Parathyroid adenoma (tissue), 2 donors: ENCODE data around the gene KIF26B.

ENCODE experiments used
- H2AFZ ChIP-seq: fragments of 300-600 bp; sonication (generic); one replicate; pipeline ENCODE4 v1.7.0; 2017; ENCODE audit warnings: antibody characterized with exemption, mild to moderate bottlenecking
- H3K27ac ChIP-seq: fragments of 300-600 bp; sonication (generic); one replicate; pipeline ENCODE4 v1.7.0; 2017
- H3K27me3 ChIP-seq: fragments of 300-600 bp; sonication (generic); one replicate; pipeline ENCODE4 v1.7.0; 2017; ENCODE audit warnings: low read length; ENCODE audit not compliant: control insufficient read depth, insufficient read depth
- H3K36me3 ChIP-seq: fragments of 300-600 bp; sonication (generic); one replicate; pipeline ENCODE4 v1.7.0; 2017; ENCODE audit warnings: low read length; ENCODE audit not compliant: control insufficient read depth, insufficient read depth
- H3K4me1 ChIP-seq: fragments of 300-600 bp; sonication (generic); one replicate; pipeline ENCODE4 v1.7.0; 2017; ENCODE audit warnings: control low read depth
- H3K4me2 ChIP-seq: fragments of 300-600 bp; sonication (generic); one replicate; pipeline ENCODE4 v1.7.0; 2017; ENCODE audit warnings: low read length
- H3K4me3 ChIP-seq: fragments of 300-600 bp; sonication (generic); one replicate; pipeline ENCODE4 v1.7.0; 2017; ENCODE audit warnings: low read depth, low read length
- H3K79me2 ChIP-seq: fragments of 300-600 bp; sonication (generic); one replicate; pipeline ENCODE4 v1.7.0; 2017; ENCODE audit warnings: control low read depth
- H3K9ac ChIP-seq: fragments of 300-600 bp; sonication (generic); one replicate; pipeline ENCODE4 v1.7.0; 2017; ENCODE audit warnings: mild to moderate bottlenecking
- H3K9me3 ChIP-seq: fragments of 300-600 bp; sonication (generic); one replicate; pipeline ENCODE4 v1.7.0; 2017; ENCODE audit warnings: low read length; ENCODE audit not compliant: control insufficient read depth
- CTCF ChIP-seq: fragments of 300-600 bp; sonication (generic); IDR thresholded peaks from one replicate; pipeline ENCODE4 v1.7.0; 2017; ENCODE audit warnings: antibody characterized with exemption, mild to moderate bottlenecking
- donor health status: primary hyperparathyroidism.

KIF26B gene

GRCh38 chr1:245453541-245453940, 298.8 kb downstream of the KIF26B start:
- TF ChIP-seq CTCF: no peak
- H3K9me3 ChIP-seq: no peaks in the 10 kb centered on the region

DNA sequence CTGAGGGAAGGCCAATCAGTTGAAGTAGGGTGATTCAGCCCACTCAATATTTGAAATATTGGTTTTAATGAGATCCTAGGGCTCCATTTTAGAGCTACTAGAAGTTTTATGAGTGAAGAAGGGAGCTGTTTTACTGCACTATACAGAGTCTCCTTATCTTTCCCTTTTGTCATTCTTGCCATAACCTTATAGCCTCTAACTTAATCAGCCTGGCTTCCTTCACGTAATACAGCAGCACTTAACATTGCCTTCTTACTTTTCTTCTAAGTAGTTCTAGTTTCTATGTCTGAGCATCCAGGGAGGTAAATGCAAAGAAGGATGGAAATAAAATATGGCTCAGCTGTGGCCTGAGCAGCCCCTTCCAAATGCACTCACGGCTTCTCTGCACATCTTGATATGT, 299.3 kb downstream of the KIF26B start:
- Histone ChIP-seq H3K79me2 (no peaks in the 10 kb centered on the region), H3K27ac (no peak overlapping the region), H3K9me3 (no peaks in the 10 kb centered on the region), H3K4me3 (no peak overlapping the region), H3K36me3 (no peaks in the 10 kb centered on the region), H3K4me1 (no peaks in the 10 kb centered on the region), H2AFZ (no peak overlapping the region), H3K27me3 (no peaks in the 10 kb centered on the region), H3K4me2 (no peak overlapping the region), H3K9ac (no peak overlapping the region)
- TF ChIP-seq CTCF: no peak

More at GRCh38 chr1:245453541-245453940, 298.8 kb downstream of the KIF26B start:
- Histone ChIP-seq H3K27me3 (no peaks in the 10 kb centered on the region), H3K9ac (no peak overlapping the region), H3K4me1 (no peaks in the 10 kb centered on the region), H3K36me3 (no peaks in the 10 kb centered on the region), H3K79me2 (no peaks in the 10 kb centered on the region), H3K27ac (no peak overlapping the region), H2AFZ (no peak overlapping the region), H3K4me2 (no peak overlapping the region), H3K4me3 (no peak overlapping the region)

DNA sequence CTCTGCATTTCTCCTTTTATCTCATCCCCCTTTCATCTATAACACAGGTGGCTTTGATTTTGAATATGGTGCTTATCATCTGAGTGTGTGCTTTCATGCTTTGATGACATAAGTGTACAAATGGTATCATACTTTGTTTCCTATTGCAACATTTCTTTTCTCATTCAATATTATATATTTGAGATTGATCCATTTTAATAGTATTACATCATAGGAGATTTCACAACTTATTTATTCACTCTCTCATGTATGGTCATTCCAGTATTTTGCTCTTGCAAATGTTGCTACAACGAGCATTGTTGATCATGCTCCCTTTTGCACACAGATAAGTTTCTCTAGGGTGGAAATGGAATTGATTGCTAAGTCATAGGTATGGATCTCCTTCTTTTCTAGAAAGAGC, 302.8 kb downstream of the KIF26B start:
- Histone ChIP-seq H3K4me1 (no peaks in the 10 kb centered on the region), H3K4me3 (no peak overlapping the region), H3K79me2 (no peaks in the 10 kb centered on the region), H3K9ac (no peak overlapping the region), H2AFZ (no peak overlapping the region), H3K27ac (no peak overlapping the region), H3K9me3 (no peaks in the 10 kb centered on the region), H3K36me3 (no peaks in the 10 kb centered on the region), H3K27me3 (no peaks in the 10 kb centered on the region), H3K4me2 (no peak overlapping the region)
- TF ChIP-seq CTCF: no peak

- Histone ChIP-seq H3K9ac (no peak overlapping the region), H3K4me1 (no peaks in the 10 kb centered on the region), H3K4me3 (no peak overlapping the region), H3K27me3 (no peaks in the 10 kb centered on the region), H3K9me3 (no peaks in the 10 kb centered on the region), H3K36me3 (no peaks in the 10 kb centered on the region), H2AFZ (no peak overlapping the region), H3K4me2 (no peak overlapping the region), H3K79me2 (no peaks in the 10 kb centered on the region), H3K27ac (no peak overlapping the region)
- TF ChIP-seq CTCF: no peak
Observed at GRCh38 chr1:245458234-245458633, 303.4 kb downstream of the KIF26B start.

DNA sequence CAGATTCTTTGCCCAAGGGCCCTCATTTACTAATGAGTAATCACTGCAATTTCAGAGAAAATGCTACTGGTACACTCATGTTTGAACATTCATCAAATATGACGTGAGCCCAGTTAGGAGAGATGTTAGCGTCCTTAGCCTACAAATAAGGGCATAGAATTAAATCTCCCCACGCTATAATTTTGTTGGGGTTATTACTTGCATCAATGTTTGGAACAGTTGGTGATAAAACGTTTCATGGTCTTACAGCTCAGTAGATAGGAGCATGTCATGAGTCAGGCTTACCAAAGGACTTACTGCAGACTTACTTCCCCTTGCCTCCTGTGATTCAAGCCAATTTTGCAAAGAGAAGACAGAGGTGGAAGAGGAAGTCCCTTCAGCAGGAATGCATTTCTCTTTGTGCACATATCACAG, 304.0 kb downstream of the KIF26B start:
- no peak overlapping the region for H3K4me2 ChIP-seq
- no peak overlapping the region for H2AFZ ChIP-seq
- H3K27ac ChIP-seq: no peak overlapping the region
- no peaks in the 10 kb centered on the region for H3K9me3 ChIP-seq
- no peaks in the 10 kb centered on the region for H3K4me1 ChIP-seq
- no peak for TF ChIP-seq CTCF
- H3K4me3 ChIP-seq: no peak overlapping the region
- no peak overlapping the region for H3K9ac ChIP-seq
- H3K79me2 ChIP-seq: no peaks in the 10 kb centered on the region
- no peaks in the 10 kb centered on the region for H3K27me3 ChIP-seq
- H3K36me3 ChIP-seq: no peaks in the 10 kb centered on the region
